Measurements from ENCODE around the gene MIA.
A peak's percentile ranks its signal among the peaks of the same experiment; 100 is the strongest.

- no peak for TF ChIP-seq CTCF (IDR thresholded peaks at IDR 0.05)
- TF ChIP-seq SIN3A (IDR thresholded peaks at IDR 0.05; ENCODE audit: borderline replicate concordance, insufficient read depth, low read depth, low read length), result no peak
- TF ChIP-seq POLR2AphosphoS5 (IDR thresholded peaks at IDR 0.05; ENCODE audit: low read depth, low read length), result 0 out of 2 replicates have a peak, but pooled peaks have one; percentile 4
- TF ChIP-seq REST (IDR thresholded peaks at IDR 0.05; ENCODE audit: insufficient read depth in 1 of 2, low read depth in 2 of 2, low read length in 1 of 2), result no peak
- peak; percentile 22; the same call in 1 of the 2 replicates for TF ChIP-seq TCF7L2 (IDR thresholded peaks at IDR 0.05; ENCODE audit: low read depth, low read length)
These were observed 2.3 kb downstream of the MIA start for GRCh38 chr19:40777645-40777936.
